DOHH2 (cell line): ENCODE data around the gene PTGR2.

Experiments used
- CTCF ChIP-seq: fragments of 200-600 bp; sonication (generic); IDR thresholded peaks from one replicate; pipeline ENCODE4 v1.5.1; 2014; ENCODE audit warnings: antibody characterized with exemption, mild to moderate bottlenecking, low read depth, low read length; ENCODE audit not compliant: poor library complexity, severe bottlenecking
- EZH2phosphoT487 ChIP-seq: fragments of 200-600 bp; sonication (generic); IDR thresholded peaks from 2 replicates; pipeline ENCODE4 v1.6.1; 2017; ENCODE audit warnings: borderline replicate concordance, mild to moderate bottlenecking, antibody characterized with exemption, low read length, moderate library complexity, mixed read lengths

- TF ChIP-seq EZH2phosphoT487 = no peak
- no peak for TF ChIP-seq CTCF
These were observed 64.7 kb downstream of the PTGR2 start for GRCh38 chr14:73916324-73916723.
